Measurements from ENCODE around the gene SLC25A1.

The SLC25A1 gene

DNA sequence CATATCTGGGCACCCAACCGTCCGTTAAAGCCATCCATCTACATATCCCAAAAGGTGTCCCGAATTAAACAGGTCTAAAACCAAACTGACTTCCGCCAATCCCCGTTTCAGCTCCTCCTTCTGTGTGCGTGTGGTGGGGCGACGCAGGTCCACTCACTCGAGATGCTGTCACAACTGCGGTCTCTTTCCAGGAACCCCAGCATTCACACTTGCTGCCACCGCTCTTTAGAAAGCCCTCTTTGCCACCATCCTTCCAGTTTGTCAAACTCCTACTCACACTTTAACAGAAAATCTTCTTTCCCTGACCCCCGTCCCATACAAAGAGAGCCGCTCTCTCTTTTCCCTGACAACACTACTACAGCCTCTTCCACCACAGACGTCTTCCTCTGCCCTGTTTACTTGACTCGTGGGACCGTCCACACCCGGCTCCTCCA lies 34.6 kb downstream of the SLC25A1 start:
- H3K36me3 ChIP-seq (ENCODE audit: control insufficient read depth, insufficient read depth, low read length), result peaks cover 17% of the 10 kb centered on the region
- H3K4me3 ChIP-seq (replicated peaks; ENCODE audit: low read depth, low read length), result peak overlapping the region; percentile 98
- no peak for DNase-seq (ENCODE audit: extremely low read depth, insufficient read length)
- TF ChIP-seq, protein P1, sequence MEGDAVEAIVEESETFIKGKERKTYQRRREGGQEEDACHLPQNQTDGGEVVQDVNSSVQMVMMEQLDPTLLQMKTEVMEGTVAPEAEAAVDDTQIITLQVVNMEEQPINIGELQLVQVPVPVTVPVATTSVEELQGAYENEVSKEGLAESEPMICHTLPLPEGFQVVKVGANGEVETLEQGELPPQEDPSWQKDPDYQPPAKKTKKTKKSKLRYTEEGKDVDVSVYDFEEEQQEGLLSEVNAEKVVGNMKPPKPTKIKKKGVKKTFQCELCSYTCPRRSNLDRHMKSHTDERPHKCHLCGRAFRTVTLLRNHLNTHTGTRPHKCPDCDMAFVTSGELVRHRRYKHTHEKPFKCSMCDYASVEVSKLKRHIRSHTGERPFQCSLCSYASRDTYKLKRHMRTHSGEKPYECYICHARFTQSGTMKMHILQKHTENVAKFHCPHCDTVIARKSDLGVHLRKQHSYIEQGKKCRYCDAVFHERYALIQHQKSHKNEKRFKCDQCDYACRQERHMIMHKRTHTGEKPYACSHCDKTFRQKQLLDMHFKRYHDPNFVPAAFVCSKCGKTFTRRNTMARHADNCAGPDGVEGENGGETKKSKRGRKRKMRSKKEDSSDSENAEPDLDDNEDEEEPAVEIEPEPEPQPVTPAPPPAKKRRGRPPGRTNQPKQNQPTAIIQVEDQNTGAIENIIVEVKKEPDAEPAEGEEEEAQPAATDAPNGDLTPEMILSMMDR (IDR thresholded peaks at IDR 0.05; ENCODE audit: insufficient read depth, low read length, poor library complexity, severe bottlenecking), result no peak
- H3K27me3 ChIP-seq (replicated peaks; ENCODE audit: control insufficient read depth, insufficient read depth, low read length), result no peaks in the 10 kb centered on the region

DNA sequence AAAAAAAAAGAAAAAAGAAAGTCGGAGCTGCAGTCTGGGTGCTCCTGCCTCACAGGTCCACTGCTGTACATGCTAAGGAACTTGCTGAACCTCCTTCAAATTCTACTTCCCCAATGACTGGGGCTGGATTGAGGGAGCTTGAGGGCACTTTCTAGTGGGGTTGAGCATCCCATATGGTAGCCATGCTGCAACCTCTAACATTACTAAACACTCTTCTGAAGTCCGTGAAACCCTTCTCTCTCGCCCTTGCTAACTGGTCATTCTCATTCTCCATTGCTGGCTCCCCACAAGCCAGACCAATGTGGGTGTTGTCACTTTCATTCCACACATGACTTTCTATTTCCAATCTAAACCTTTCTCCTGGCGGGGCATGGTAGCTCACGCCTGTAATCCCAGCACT lies 35.3 kb downstream of the SLC25A1 start:
- Histone ChIP-seq H3K27me3 (replicated peaks; ENCODE audit: control insufficient read depth, insufficient read depth, low read length) (no peaks in the 10 kb centered on the region), H3K4me3 (replicated peaks; ENCODE audit: low read depth, low read length) (no peak overlapping the region), H3K36me3 (ENCODE audit: control insufficient read depth, insufficient read depth, low read length) (peaks cover 24% of the 10 kb centered on the region)
- DNase-seq (ENCODE audit: extremely low read depth, insufficient read length), result no peak
- TF ChIP-seq, protein P1 (IDR thresholded peaks at IDR 0.05; ENCODE audit: insufficient read depth, low read length, poor library complexity, severe bottlenecking), result no peak

- Histone ChIP-seq H3K36me3 (ENCODE audit: control insufficient read depth, insufficient read depth, low read length) (peaks cover 32% of the 10 kb centered on the region), H3K4me3 (replicated peaks; ENCODE audit: low read depth, low read length) (no peak overlapping the region), H3K27me3 (replicated peaks; ENCODE audit: control insufficient read depth, insufficient read depth, low read length) (no peaks in the 10 kb centered on the region)
- TF ChIP-seq, protein P1 (IDR thresholded peaks at IDR 0.05; ENCODE audit: insufficient read depth, low read length, poor library complexity, severe bottlenecking), result no peak
- no peak for DNase-seq (ENCODE audit: extremely low read depth, insufficient read length)
These were observed 36.1 kb downstream of the SLC25A1 start for GRCh38 chr22:19142394-19142793.

DNA sequence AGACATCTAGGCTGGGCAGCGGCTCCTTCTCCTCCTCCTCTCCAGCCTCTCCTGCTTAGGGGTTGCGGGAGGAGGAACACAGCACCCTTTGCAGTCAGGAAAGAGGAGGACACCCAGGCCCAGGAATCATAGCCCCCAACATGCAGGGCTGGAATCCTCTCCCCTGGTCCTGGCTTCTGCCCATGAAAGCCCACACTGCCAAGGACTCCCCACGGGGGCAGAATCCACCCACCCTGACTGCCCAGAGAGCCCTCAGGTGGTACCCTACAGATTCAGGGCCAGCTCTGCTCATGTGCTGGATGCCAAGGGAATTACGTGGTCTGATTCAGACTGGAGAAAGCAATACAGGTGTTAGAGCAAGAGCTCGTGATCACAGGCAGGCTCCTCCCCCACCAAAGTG lies 38.6 kb downstream of the SLC25A1 start:
- no peaks in the 10 kb centered on the region for H3K27me3 ChIP-seq (replicated peaks; ENCODE audit: control insufficient read depth, insufficient read depth, low read length)
- TF ChIP-seq, protein P1 (IDR thresholded peaks at IDR 0.05; ENCODE audit: insufficient read depth, low read length, poor library complexity, severe bottlenecking), result no peak
- DNase-seq (ENCODE audit: extremely low read depth, insufficient read length), result no peak
- no peak overlapping the region for H3K4me3 ChIP-seq (replicated peaks; ENCODE audit: low read depth, low read length)
- H3K36me3 ChIP-seq (ENCODE audit: control insufficient read depth, insufficient read depth, low read length), result peaks cover 44% of the 10 kb centered on the region

DNA sequence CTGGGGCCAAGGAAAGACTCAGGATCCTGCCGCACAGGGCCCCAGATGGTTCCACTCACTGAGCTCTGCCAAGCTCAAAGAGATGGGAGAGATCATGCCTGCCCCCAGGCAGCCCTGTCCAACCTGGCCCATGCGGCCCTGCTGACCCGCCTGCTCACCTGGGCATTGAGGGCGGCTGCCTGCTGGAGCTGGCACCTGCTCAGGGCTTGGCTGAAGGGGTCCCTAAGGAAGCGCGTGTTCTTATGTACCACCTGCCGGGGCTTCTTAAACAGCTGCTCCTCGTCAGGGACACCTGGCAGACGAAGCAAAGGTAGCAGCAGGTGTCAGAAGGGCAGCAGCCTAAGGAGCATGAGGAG lies 39.6 kb downstream of the SLC25A1 start:
- no peak for DNase-seq (ENCODE audit: extremely low read depth, insufficient read length)
- Histone ChIP-seq H3K27me3 (replicated peaks; ENCODE audit: control insufficient read depth, insufficient read depth, low read length) (no peaks in the 10 kb centered on the region), H3K36me3 (ENCODE audit: control insufficient read depth, insufficient read depth, low read length) (peaks cover 51% of the 10 kb centered on the region), H3K4me3 (replicated peaks; ENCODE audit: low read depth, low read length) (no peak overlapping the region)
- TF ChIP-seq, protein P1 (IDR thresholded peaks at IDR 0.05; ENCODE audit: insufficient read depth, low read length, poor library complexity, severe bottlenecking), result no peak

Measured in GM06990 (cell line).